SU-DHL-6 (cell line): ENCODE data around the gene PRXL2C.
"Not testable (repeated sequence)": the region's sequence is repeated elsewhere in the genome, so short reads cannot be mapped to it uniquely, and the experiment has no call there.

ENCODE experiments used
- H2AFZ ChIP-seq: fragments of 200-600 bp; sonication (generic); 2 replicates; pipeline ENCODE4 v1.6.1; 2014; ENCODE audit warnings: low read depth, mild to moderate bottlenecking, moderate library complexity, mixed read lengths, antibody characterized with exemption, low read length; ENCODE audit not compliant: severe bottlenecking
- H3F3A ChIP-seq: fragments of 200-600 bp; shearing (Covaris generic); 2 replicates; pipeline ENCODE4 v1.6.0; 2016; ENCODE audit warnings: antibody characterized with exemption, mild to moderate bottlenecking; ENCODE audit not compliant: insufficient read depth
- H3K27ac ChIP-seq: fragments of 200-600 bp; sonication (generic); 2 replicates; pipeline ENCODE4 v1.5.1; 2016; ENCODE audit warnings: low read depth, mild to moderate bottlenecking, low read length, moderate library complexity, mixed read lengths
- H3K27me3 ChIP-seq: fragments of 200-600 bp; sonication (generic), shearing (Covaris generic); 2 replicates; pipeline ENCODE4 v1.6.0; 2014; ENCODE audit warnings: mild to moderate bottlenecking, low read length
- H3K36me3 ChIP-seq: fragments of 200-600 bp; sonication (generic); 2 replicates; pipeline ENCODE4 v1.6.1; 2014; ENCODE audit warnings: mild to moderate bottlenecking, low read length, mixed read lengths
- H3K4me2 ChIP-seq: fragments of 300-600, 200-600 bp; shearing (Covaris generic), sonication (generic); 2 replicates; pipeline ENCODE4 v1.6.0; 2014; ENCODE audit warnings: low read length, low read depth, mild to moderate bottlenecking; ENCODE audit not compliant: poor library complexity, severe bottlenecking
- H3K4me3 ChIP-seq: fragments of 200-600 bp; sonication (generic); 2 replicates; pipeline ENCODE4 v1.5.1; 2014; ENCODE audit warnings: antibody characterized with exemption, low read length, mild to moderate bottlenecking, mixed read lengths; ENCODE audit not compliant: insufficient read depth, poor library complexity, severe bottlenecking
- H3K79me2 ChIP-seq: fragments of 200-600 bp; sonication (generic); 2 replicates; pipeline ENCODE4 v1.6.1; 2014; ENCODE audit warnings: mild to moderate bottlenecking, low read length, moderate library complexity; ENCODE audit not compliant: insufficient read depth
- H3K9ac ChIP-seq: fragments of 200-600 bp; sonication (generic); 2 replicates; pipeline ENCODE4 v1.7.0; 2014; ENCODE audit warnings: mild to moderate bottlenecking, low read length
- H3K9me2 ChIP-seq: fragments of 200-600 bp; sonication (generic); replicated peaks from 2 replicates; pipeline ENCODE4 v1.6.1; 2014; ENCODE audit warnings: low read length; ENCODE audit not compliant: insufficient read depth
- H3K9me3 ChIP-seq: fragments of 200-600 bp; sonication (generic); 2 replicates; pipeline ENCODE4 v1.6.1; 2014; ENCODE audit warnings: low read length, mixed read lengths; ENCODE audit not compliant: insufficient read depth
- H4K20me1 ChIP-seq: fragments of 200-600 bp; sonication (generic); 2 replicates; pipeline ENCODE4 v1.6.1; 2014; ENCODE audit warnings: low read depth, mild to moderate bottlenecking, antibody characterized with exemption, low read length, moderate library complexity, mixed read lengths
- CTCF ChIP-seq: fragments of 200-600 bp; sonication (generic); IDR thresholded peaks from one replicate; pipeline ENCODE4 v1.5.1; 2017; ENCODE audit warnings: antibody characterized with exemption, mild to moderate bottlenecking, low read length, moderate library complexity; ENCODE audit not compliant: insufficient read depth, poor library complexity, severe bottlenecking
- EZH2phosphoT487 ChIP-seq: fragments of 200-600 bp; sonication (generic), shearing (Covaris generic); conservative IDR thresholded peaks from 2 replicates; pipeline ENCODE4 v1.6.1; 2018; ENCODE audit warnings: mild to moderate bottlenecking, antibody characterized with exemption, low read length, moderate library complexity, mixed read lengths

The PRXL2C gene

GRCh38 chr9:96617439-96618185, 37.5 kb downstream of the PRXL2C start:
- Histone ChIP-seq H3K9me2 (no peaks in the 10 kb centered on the region), H3K79me2 (no peaks in the 10 kb centered on the region), H3K9me3 (no peaks in the 10 kb centered on the region), H3K27ac (no peak overlapping the region), H2AFZ (no peak overlapping the region), H4K20me1 (no peaks in the 10 kb centered on the region), H3K27me3 (no peaks in the 10 kb centered on the region), H3K4me2 (no peak overlapping the region), H3K9ac (no peak overlapping the region), H3F3A (no peaks in the 10 kb centered on the region), H3K4me3 (no peak overlapping the region), H3K36me3 (no peaks in the 10 kb centered on the region)
- TF ChIP-seq EZH2phosphoT487: no peak
- TF ChIP-seq CTCF: no peak

- Histone ChIP-seq H3K9ac (no peak overlapping the region), H4K20me1 (no peaks in the 10 kb centered on the region), H3K79me2 (no peaks in the 10 kb centered on the region), H3K36me3 (no peaks in the 10 kb centered on the region), H3K27ac (no peak overlapping the region), H3K27me3 (no peaks in the 10 kb centered on the region), H3K4me3 (no peak overlapping the region), H3K4me2 (no peak overlapping the region), H3K9me2 (no peaks in the 10 kb centered on the region), H2AFZ (no peak overlapping the region), H3F3A (no peaks in the 10 kb centered on the region), H3K9me3 (no peaks in the 10 kb centered on the region)
- TF ChIP-seq EZH2phosphoT487 (no peak), CTCF (no peak)
Measured at GRCh38 chr9:96616817-96617438, 38.2 kb downstream of the PRXL2C start.

GRCh38 chr9:96615411-96615810, 39.7 kb downstream of the PRXL2C start:
- H3K4me3 ChIP-seq: no peak overlapping the region
- H3K79me2 ChIP-seq: no peaks in the 10 kb centered on the region
- no peak overlapping the region for H3K4me2 ChIP-seq
- H3K27me3 ChIP-seq: no peaks in the 10 kb centered on the region
- H3K9ac ChIP-seq: no peak overlapping the region
- no peak overlapping the region for H3K27ac ChIP-seq
- TF ChIP-seq EZH2phosphoT487 (no peak), CTCF (no peak)
- H3K9me3 ChIP-seq: no peaks in the 10 kb centered on the region
- H3K36me3 ChIP-seq: no peaks in the 10 kb centered on the region; the same call in 1 of the 2 replicates
- H2AFZ ChIP-seq: no peak overlapping the region
- H3F3A ChIP-seq: no peaks in the 10 kb centered on the region
- H3K9me2 ChIP-seq: no peaks in the 10 kb centered on the region
- H4K20me1 ChIP-seq: no peaks in the 10 kb centered on the region

GRCh38 chr9:96614664-96615063, 40.5 kb downstream of the PRXL2C start:
- not testable (repeated sequence) for H3K27me3 ChIP-seq, H3K27ac ChIP-seq, H3K79me2 ChIP-seq, H3K9me2 ChIP-seq, H3F3A ChIP-seq, H4K20me1 ChIP-seq, H2AFZ ChIP-seq, H3K9me3 ChIP-seq, H3K4me2 ChIP-seq, H3K4me3 ChIP-seq, H3K36me3 ChIP-seq, H3K9ac ChIP-seq
